ENCODE data around the gene RAB26. TPM values are rescaled to one million over a fixed set of nuclear protein-coding genes. Genes with fewer than 3 reads are reported as not detected.
A peak's percentile ranks its signal among the peaks of the same experiment; 100 is the strongest.

RAB26 gene
- total RNA-seq, 1 experiment from 2014 or later, result 10.8 TPM

GRCh38 chr16:2184346-2184745 is 35.9 kb downstream of the RAB26 start:
- peaks cover 43% of the 10 kb centered on the region for H3K36me3 Mint-ChIP-seq (ENCODE audit: insufficient read depth, unreplicated experiment)
- H3K4me1 Mint-ChIP-seq (ENCODE audit: low read depth, unreplicated experiment), result peaks cover 14% of the 10 kb centered on the region
- TSS peak; percentile 18 for BruUV-seq (replicated peaks)
- no peaks in the 10 kb centered on the region for H3K9me3 Mint-ChIP-seq (ENCODE audit: low read depth, unreplicated experiment)
- CTCF ChIA-PET, result interaction anchor here (0.7 to 1.6 kb wide), 2 partner anchors 10 to 273 kb away, joined by 3 to 4 read pairs; no protein-coding TSS in a partner anchor
- no peak for TF ChIP-seq CTCF (IDR thresholded peaks at IDR 0.05; ENCODE audit: unreplicated experiment)
- no peak overlapping the region for H3K27ac Mint-ChIP-seq (ENCODE audit: unreplicated experiment)
- DNase-seq, result no peak
- intact Hi-C loops (cut with micrococcal nuclease; ENCODE audit: unreplicated experiment), result no loop called here
- no peak overlapping the region for H3K4me3 Mint-ChIP-seq (ENCODE audit: low read depth, unreplicated experiment)
- peaks cover 31% of the 10 kb centered on the region for H3K27me3 Mint-ChIP-seq (ENCODE audit: unreplicated experiment)

- H3K4me1 Mint-ChIP-seq (ENCODE audit: low read depth, unreplicated experiment), result peaks cover 14% of the 10 kb centered on the region
- H3K9me3 Mint-ChIP-seq (ENCODE audit: low read depth, unreplicated experiment), result no peaks in the 10 kb centered on the region
- no peak for DNase-seq
- peaks cover 31% of the 10 kb centered on the region for H3K27me3 Mint-ChIP-seq (ENCODE audit: unreplicated experiment)
- H3K36me3 Mint-ChIP-seq (ENCODE audit: insufficient read depth, unreplicated experiment), result peaks cover 40% of the 10 kb centered on the region
- no TSS peak for BruUV-seq (replicated peaks)
- peak overlapping the region; percentile 27 for H3K4me3 Mint-ChIP-seq (ENCODE audit: low read depth, unreplicated experiment)
- intact Hi-C loops (cut with micrococcal nuclease; ENCODE audit: unreplicated experiment), result no loop called here
- CTCF ChIA-PET, result interaction anchor here (0.7 to 1.6 kb wide), 2 partner anchors 9 to 274 kb away, joined by 3 to 4 read pairs; no protein-coding TSS in a partner anchor
- no peak overlapping the region for H3K27ac Mint-ChIP-seq (ENCODE audit: unreplicated experiment)
- no peak for TF ChIP-seq CTCF (IDR thresholded peaks at IDR 0.05; ENCODE audit: unreplicated experiment)
Observed at GRCh38 chr16:2184962-2185361, 36.5 kb downstream of the RAB26 start.

- CTCF ChIA-PET, result no interaction called here
- Mint-ChIP-seq H3K27me3 (ENCODE audit: unreplicated experiment) (peaks cover 31% of the 10 kb centered on the region), H3K4me3 (ENCODE audit: low read depth, unreplicated experiment) (peak overlapping the region; percentile 12), H3K27ac (ENCODE audit: unreplicated experiment) (peak overlapping the region; percentile 34), H3K4me1 (ENCODE audit: low read depth, unreplicated experiment) (peaks cover 14% of the 10 kb centered on the region), H3K36me3 (ENCODE audit: insufficient read depth, unreplicated experiment) (peaks cover 40% of the 10 kb centered on the region), H3K9me3 (ENCODE audit: low read depth, unreplicated experiment) (no peaks in the 10 kb centered on the region)
- no TSS peak for BruUV-seq (replicated peaks)
- TF ChIP-seq CTCF (IDR thresholded peaks at IDR 0.05; ENCODE audit: unreplicated experiment), result no peak
- no peak for DNase-seq
- intact Hi-C loops (cut with micrococcal nuclease; ENCODE audit: unreplicated experiment), result no loop called here
Observed at GRCh38 chr16:2186064-2186463, 37.6 kb downstream of the RAB26 start.

- no peak for TF ChIP-seq CTCF (IDR thresholded peaks at IDR 0.05; ENCODE audit: unreplicated experiment)
- DNase-seq, result no peak
- H3K4me1 Mint-ChIP-seq (ENCODE audit: low read depth, unreplicated experiment), result peaks cover 14% of the 10 kb centered on the region
- BruUV-seq (replicated peaks), result no TSS peak
- peaks cover 40% of the 10 kb centered on the region for H3K36me3 Mint-ChIP-seq (ENCODE audit: insufficient read depth, unreplicated experiment)
- peak overlapping the region; percentile 12 for H3K4me3 Mint-ChIP-seq (ENCODE audit: low read depth, unreplicated experiment)
- CTCF ChIA-PET, result no interaction called here
- H3K9me3 Mint-ChIP-seq (ENCODE audit: low read depth, unreplicated experiment), result no peaks in the 10 kb centered on the region
- peak overlapping the region; percentile 34 for H3K27ac Mint-ChIP-seq (ENCODE audit: unreplicated experiment)
- peaks cover 33% of the 10 kb centered on the region for H3K27me3 Mint-ChIP-seq (ENCODE audit: unreplicated experiment)
- intact Hi-C loops (cut with micrococcal nuclease; ENCODE audit: unreplicated experiment), result no loop called here
Observed at GRCh38 chr16:2186505-2186904, 38.1 kb downstream of the RAB26 start.

Measured in Calu3 (cell line).